ENCODE data around the gene MIX23. TPM values are rescaled to one million over a fixed set of nuclear protein-coding genes. Genes with fewer than 3 reads are reported as not detected.

Gene MIX23
- total RNA-seq (2014; rRNA removed; shearing (Covaris generic)) = 72.7 and 97.1 TPM in 2 replicates
- 23.7 and 43.2 TPM in 2 replicates for polyA plus RNA-seq (2015; cell fraction: cytosol; rRNA removed)
- polyA plus RNA-seq (2015; cell fraction: nucleus; rRNA removed) = 65.9 and 85.6 TPM in 2 replicates

GRCh38 chr3:122382888-122383666 is at the start of gene MIX23:
TSS of gene MIX23 (minus strand) at chr3:122383231. CDS start at chr3:122383224, 7 bp downstream.
- in situ Hi-C loops (cut with HindIII; ENCODE audit: low pct_unique_long_range_greater_than_20kb, low sequenced_read_pairs) = no loop called here
- peak; percentile 88 for DNase-seq (ENCODE audit: low read depth, low spot score)

GRCh38 chr3:122430371-122430770 is 47.3 kb upstream of the MIX23 start:
- in situ Hi-C loops (cut with HindIII; ENCODE audit: low pct_unique_long_range_greater_than_20kb, low sequenced_read_pairs) = no loop called here

GRCh38 chr3:122427857-122428471 is 44.9 kb upstream of the MIX23 start:
- in situ Hi-C loops (cut with HindIII; ENCODE audit: low pct_unique_long_range_greater_than_20kb, low sequenced_read_pairs) = no loop called here
- no peak for DNase-seq (ENCODE audit: low read depth, low spot score)

More at GRCh38 chr3:122430371-122430770, 47.3 kb upstream of the MIX23 start:
- DNase-seq (ENCODE audit: low read depth, low spot score) = no peak

- in situ Hi-C loops (cut with HindIII; ENCODE audit: low pct_unique_long_range_greater_than_20kb, low sequenced_read_pairs) = no loop called here
- no peak for DNase-seq (ENCODE audit: low read depth, low spot score)
Observed at GRCh38 chr3:122421836-122422235, 38.8 kb upstream of the MIX23 start.

GRCh38 chr3:122421101-122421500 is 38.1 kb upstream of the MIX23 start:
- no peak for DNase-seq (ENCODE audit: low read depth, low spot score)
- in situ Hi-C loops (cut with HindIII; ENCODE audit: low pct_unique_long_range_greater_than_20kb, low sequenced_read_pairs) = no loop called here

- peak; percentile 41 for DNase-seq (ENCODE audit: low read depth, low spot score)
- in situ Hi-C loops (cut with HindIII; ENCODE audit: low pct_unique_long_range_greater_than_20kb, low sequenced_read_pairs) = no loop called here
Observed at GRCh38 chr3:122416966-122417365, 33.9 kb upstream of the MIX23 start.

GRCh38 chr3:122415762-122416654 is 33.0 kb upstream of the MIX23 start, which contains the start of gene WDR5B:
TSS of gene WDR5B (minus strand) at chr3:122416062. CDS start at chr3:122415528, 534 bp downstream.
- DNase-seq (ENCODE audit: low read depth, low spot score) = peak; percentile 98
- in situ Hi-C loops (cut with HindIII; ENCODE audit: low pct_unique_long_range_greater_than_20kb, low sequenced_read_pairs) = no loop called here

- DNase-seq (ENCODE audit: low read depth, low spot score) = peak; percentile 70
- in situ Hi-C loops (cut with HindIII; ENCODE audit: low pct_unique_long_range_greater_than_20kb, low sequenced_read_pairs) = no loop called here
Observed at GRCh38 chr3:122415104-122415744, 32.2 kb upstream of the MIX23 start.

- in situ Hi-C loops (cut with HindIII; ENCODE audit: low pct_unique_long_range_greater_than_20kb, low sequenced_read_pairs) = no loop called here
- DNase-seq (ENCODE audit: low read depth, low spot score) = no peak
Observed at GRCh38 chr3:122414391-122414790, 31.4 kb upstream of the MIX23 start.

- in situ Hi-C loops (cut with HindIII; ENCODE audit: low pct_unique_long_range_greater_than_20kb, low sequenced_read_pairs) = no loop called here
- DNase-seq (ENCODE audit: low read depth, low spot score) = no peak
Observed at GRCh38 chr3:122410639-122411038, 27.6 kb upstream of the MIX23 start.

GRCh38 chr3:122410111-122410510 is 27.1 kb upstream of the MIX23 start:
- no peak for DNase-seq (ENCODE audit: low read depth, low spot score)
- in situ Hi-C loops (cut with HindIII; ENCODE audit: low pct_unique_long_range_greater_than_20kb, low sequenced_read_pairs) = no loop called here

GRCh38 chr3:122409446-122409845 is 26.4 kb upstream of the MIX23 start:
- no peak for DNase-seq (ENCODE audit: low read depth, low spot score)
- in situ Hi-C loops (cut with HindIII; ENCODE audit: low pct_unique_long_range_greater_than_20kb, low sequenced_read_pairs) = no loop called here

GRCh38 chr3:122407946-122408345 is 24.9 kb upstream of the MIX23 start:
- DNase-seq (ENCODE audit: low read depth, low spot score) = no peak
- in situ Hi-C loops (cut with HindIII; ENCODE audit: low pct_unique_long_range_greater_than_20kb, low sequenced_read_pairs) = no loop called here

- in situ Hi-C loops (cut with HindIII; ENCODE audit: low pct_unique_long_range_greater_than_20kb, low sequenced_read_pairs) = no loop called here
- DNase-seq (ENCODE audit: low read depth, low spot score) = no peak
Observed at GRCh38 chr3:122406198-122406597, 23.2 kb upstream of the MIX23 start.

- in situ Hi-C loops (cut with HindIII; ENCODE audit: low pct_unique_long_range_greater_than_20kb, low sequenced_read_pairs) = no loop called here
- no peak for DNase-seq (ENCODE audit: low read depth, low spot score)
Observed at GRCh38 chr3:122405015-122405414, 22.0 kb upstream of the MIX23 start.

- in situ Hi-C loops (cut with HindIII; ENCODE audit: low pct_unique_long_range_greater_than_20kb, low sequenced_read_pairs) = no loop called here
- peak; percentile 40 for DNase-seq (ENCODE audit: low read depth, low spot score)
Observed at GRCh38 chr3:122403489-122403888, 20.5 kb upstream of the MIX23 start.

- DNase-seq (ENCODE audit: low read depth, low spot score) = no peak
- in situ Hi-C loops (cut with HindIII; ENCODE audit: low pct_unique_long_range_greater_than_20kb, low sequenced_read_pairs) = no loop called here
Observed at GRCh38 chr3:122398920-122399319, 15.9 kb upstream of the MIX23 start.
